Dermis microvascular lymphatic vessel endothelial cell (primary cell): ENCODE results near the gene FKTN. TPM values are rescaled to one million over a fixed set of nuclear protein-coding genes. Genes with fewer than 3 reads are reported as not detected.

Source experiments
- DNase-seq, 2 donors: peaks; one replicate each; pipeline versions ENCODE4 v3.0.0 to v3.0.0-alpha.2; 2010; ENCODE audit warnings: low read depth in 2 of 2
- total RNA-seq: library from RNA; depleted of rRNA; stranded (reverse); fragments of >200 nt; gene quantifications from 2 replicates; pipeline ENCODE4 v1.2.1, GENCODE V29; 2014

FKTN gene
- total RNA-seq, 1 donor from 2014 or later, result 9.2 TPM

GRCh38 chr9:105678163-105678562, 120.2 kb downstream of the FKTN start:
- no peak for DNase-seq

GRCh38 chr9:105678781-105679180, 120.8 kb downstream of the FKTN start:
- no peak for DNase-seq

GRCh38 chr9:105679257-105680022, 121.5 kb downstream of the FKTN start:
- DNase-seq, result no peak

GRCh38 chr9:105681313-105681712, 123.4 kb downstream of the FKTN start:
- no peak for DNase-seq

- no peak for DNase-seq
Measured at GRCh38 chr9:105681724-105682123, 123.8 kb downstream of the FKTN start.

GRCh38 chr9:105683688-105684275, 125.9 kb downstream of the FKTN start:
- no peak for DNase-seq

GRCh38 chr9:105686936-105687335, 129.0 kb downstream of the FKTN start:
- DNase-seq, result no peak

Other genes with a start within 250 kb of the FKTN start
- 1.7 and 2.0 TPM in 2 replicates for gene FSD1L, start 110.1 kb upstream of the FKTN start, total RNA-seq
- gene TAL2, start 104.3 kb downstream of the FKTN start, total RNA-seq, result 0.13 TPM in 1 of 2 replicates, not detected in the other
- gene TMEM38B, start 136.4 kb downstream of the FKTN start, total RNA-seq, result 5.1 and 7.7 TPM in 2 replicates